GM12878 (cell line): Measurements from ENCODE around the gene FGFRL1. TPM values are rescaled to one million over a fixed set of nuclear protein-coding genes. Genes with fewer than 3 reads are reported as not detected.

Experiments used
- CBX3 ChIP-seq: fragments of 200-600 bp; sonication (generic); IDR thresholded peaks from 2 replicates; pipeline ENCODE4 v1.6.1; 2016; ENCODE audit warnings: low read depth, borderline replicate concordance
- DPF2 ChIP-seq: fragments of 450-650 bp; IDR thresholded peaks from 2 replicates; pipeline ENCODE4 v1.6.1; 2017; ENCODE audit warnings: mild to moderate bottlenecking
- GABPA ChIP-seq: IDR thresholded peaks from 2 replicates; pipeline ENCODE4 v1.6.1; 2014; ENCODE audit warnings: antibody characterized with exemption, low read depth, mild to moderate bottlenecking, inconsistent platforms
- ZBTB11 ChIP-seq: fragments of 450-650 bp; formaldehyde crosslinking; IDR thresholded peaks from 2 replicates; pipeline ENCODE4 v1.5.0; 2022; ENCODE audit warnings: mild to moderate bottlenecking, missing genetic modification characterization
- ZNF592 ChIP-seq: fragments of 450-650 bp; IDR thresholded peaks from 2 replicates; pipeline ENCODE4 v1.6.1; 2017; ENCODE audit warnings: mild to moderate bottlenecking, moderate library complexity
- polyA plus RNA-seq, 11 experiments: library from polyadenylated mRNA; depleted of rRNA in 4 of 11; unstranded in 6 of 11; stranded (reverse) in 5 of 11; fragments of >200 nt; fragmentation: Nextera tagmentation in 4 of 11; fragmentation: Illumina TruSeq in 1 of 11; extraction: Ambion mirVana in 4 of 11; extraction: Trizol in 1 of 11; gene quantifications; 1 replicate in 1 of 11; 2 replicates in 10 of 11; pipeline versions ENCODE4 v1.2.1 to v1.2.3, GENCODE V29; 2011 to 2016; ENCODE audit warnings: inconsistent platforms in 2 of 11, missing spikeins in 2 of 11, low read depth in 1 of 11
- total RNA-seq, 4 experiments: library from RNA; depleted of rRNA in 3 of 4; stranded (reverse); fragments of >200 nt in 3 of 4; fragmentation: Illumina TruSeq in 1 of 4; extraction: Trizol in 1 of 4; gene quantifications; 2 replicates each; pipeline versions ENCODE4 v1.2.1 to v1.2.3, GENCODE V29; 2013 to 2021

The FGFRL1 gene
- total and polyA plus RNA-seq, 10 of the 15 experiments (the other 5 are each of a cell fraction or from before 2014, with no cell fraction given): 0.02 to 1.5 (median 0.29) TPM; not detected in 2

- TF ChIP-seq ZBTB11 (CRISPR knock-in tag) (no peak), GABPA (no peak), DPF2 (no peak), ZNF592 (no peak), CBX3 (no peak)
- TF ChIP-seq, all 136 proteins: peak for 0
Measured at GRCh38 chr4:1003271-1004070, 8.0 kb upstream of the FGFRL1 start (continued).
